GM18520 (cell line): ENCODE results near the gene LIPF.
"Not testable (repeated sequence)": the region's sequence is repeated elsewhere in the genome, so short reads cannot be mapped to it uniquely, and the experiment has no call there.

Source experiments
- ATAC-seq: cut with Tn5 transposase; IDR thresholded peaks from one replicate; pipeline ENCODE4 v1.9.1; 2021; ENCODE audit not compliant: unreplicated experiment

The LIPF gene

DNA sequence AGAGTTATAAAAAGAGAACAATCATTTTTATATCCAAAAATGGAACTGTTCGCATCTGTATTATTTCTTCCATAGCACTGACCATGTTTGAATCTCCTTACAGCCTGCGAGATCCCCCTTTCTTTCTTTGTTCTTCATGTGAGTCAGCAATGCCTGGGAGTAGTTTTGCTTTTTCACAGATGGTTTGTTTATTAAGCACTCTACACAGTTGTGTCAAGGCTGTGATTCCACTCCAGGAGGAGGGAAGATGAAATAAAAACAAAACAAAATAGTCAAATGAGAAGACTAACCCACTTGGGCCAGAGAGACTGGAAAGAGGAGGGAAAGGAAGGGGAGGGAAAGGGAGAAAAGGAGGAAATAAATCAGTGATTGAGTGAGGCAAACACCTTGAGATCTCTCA lies 7.8 kb downstream of the LIPF start:
- no peak for ATAC-seq

DNA sequence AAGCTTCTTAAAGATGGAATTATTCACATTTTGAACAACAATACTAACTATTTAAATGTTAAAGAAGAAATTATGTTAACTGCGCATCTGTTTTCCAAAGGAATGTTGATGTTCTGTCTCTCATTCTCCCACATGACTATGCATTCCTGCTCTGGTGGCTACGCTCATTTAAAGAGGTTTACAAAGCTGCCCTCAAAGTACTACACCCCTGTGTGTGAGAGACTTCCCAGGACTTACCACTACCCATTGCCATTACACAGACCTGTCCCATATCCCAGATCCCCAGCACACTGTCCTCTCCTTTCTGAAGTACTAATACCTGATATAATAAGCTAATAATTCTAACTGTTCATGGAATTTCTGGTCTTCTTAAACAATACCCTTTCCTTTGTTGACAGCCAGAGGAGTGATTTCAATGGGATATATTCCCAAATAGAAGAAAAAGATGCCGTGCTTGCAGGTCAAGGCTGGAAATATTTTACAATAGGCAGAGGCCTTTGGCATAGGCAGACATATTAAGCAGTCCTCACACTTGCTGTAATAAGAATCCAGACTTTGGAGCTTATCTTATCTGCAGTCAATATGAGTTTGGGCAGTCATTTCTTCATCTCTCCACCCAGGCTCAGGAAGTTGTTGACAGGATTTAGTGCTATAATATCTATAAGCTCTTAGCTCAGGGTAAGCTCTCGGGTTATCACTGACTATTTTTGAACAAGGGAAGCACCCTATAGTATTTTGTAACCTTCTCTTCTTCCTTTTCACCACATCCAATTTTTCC lies 12.2 kb downstream of the LIPF start:
- ATAC-seq = no peak

DNA sequence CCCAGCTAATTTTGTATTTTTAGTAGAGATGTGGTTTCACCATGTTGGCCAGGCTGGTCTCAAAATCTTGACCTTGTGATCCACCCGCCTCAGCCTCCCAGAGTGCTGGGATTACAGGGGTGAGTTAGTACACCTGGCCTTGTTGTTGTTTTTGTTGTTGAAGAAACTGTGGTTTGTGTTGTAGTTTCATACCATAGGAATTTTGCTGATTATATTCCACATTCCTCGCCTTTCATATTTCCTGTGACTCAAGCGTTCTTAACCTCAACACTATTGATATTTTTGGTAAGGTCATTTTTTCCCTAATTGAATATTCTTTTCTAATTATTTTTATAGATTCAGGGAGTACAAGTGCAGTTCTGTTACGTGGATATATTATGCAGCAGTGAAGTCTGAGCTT lies 16.7 kb downstream of the LIPF start:
- no peak for ATAC-seq

DNA sequence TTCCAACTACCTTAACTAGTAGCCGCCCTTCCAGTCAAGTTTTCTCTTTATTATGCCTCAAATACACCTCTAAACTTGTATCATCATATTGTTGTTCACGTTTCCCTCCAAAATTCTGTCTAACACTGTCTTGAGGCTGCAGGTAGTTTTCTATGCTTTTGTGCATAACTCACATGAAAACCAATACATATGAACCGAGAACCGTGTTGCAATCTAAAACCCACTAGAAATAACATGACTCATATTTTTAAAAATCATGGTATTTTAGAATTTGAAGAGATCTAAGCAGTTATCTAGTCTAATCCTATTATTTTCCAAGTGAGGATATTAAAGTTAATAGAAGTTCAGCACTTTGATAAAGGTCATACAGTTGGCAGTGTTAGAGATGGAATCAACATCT lies 18.2 kb downstream of the LIPF start:
- no peak for ATAC-seq

DNA sequence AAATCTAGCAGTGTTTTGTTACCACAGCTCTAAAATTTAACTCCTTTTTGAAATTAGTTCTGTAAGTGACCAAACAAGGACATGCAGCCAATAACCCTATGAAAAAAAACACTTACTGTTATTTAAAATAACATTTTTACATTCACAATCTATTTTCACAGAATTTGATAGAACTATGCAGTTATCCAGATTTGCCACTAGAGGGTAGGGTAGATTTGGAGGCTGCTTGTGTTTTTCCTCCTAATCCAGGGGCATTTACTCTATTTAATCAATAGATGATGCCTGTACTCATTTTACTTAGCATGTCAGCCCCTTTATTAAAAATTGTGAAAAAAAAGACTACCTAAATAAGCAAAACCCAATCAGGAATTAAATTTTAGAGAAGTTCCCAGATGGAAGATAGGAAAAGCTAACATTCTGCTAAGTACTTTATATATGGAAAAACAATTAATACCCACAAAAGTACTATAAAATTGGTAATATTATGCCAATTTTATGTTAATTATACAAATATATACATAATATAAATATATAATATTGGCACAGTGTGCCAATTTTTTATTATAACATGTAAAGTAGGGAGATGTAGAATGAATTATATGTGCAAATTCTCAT lies 23.7 kb downstream of the LIPF start:
- no peak for ATAC-seq

DNA sequence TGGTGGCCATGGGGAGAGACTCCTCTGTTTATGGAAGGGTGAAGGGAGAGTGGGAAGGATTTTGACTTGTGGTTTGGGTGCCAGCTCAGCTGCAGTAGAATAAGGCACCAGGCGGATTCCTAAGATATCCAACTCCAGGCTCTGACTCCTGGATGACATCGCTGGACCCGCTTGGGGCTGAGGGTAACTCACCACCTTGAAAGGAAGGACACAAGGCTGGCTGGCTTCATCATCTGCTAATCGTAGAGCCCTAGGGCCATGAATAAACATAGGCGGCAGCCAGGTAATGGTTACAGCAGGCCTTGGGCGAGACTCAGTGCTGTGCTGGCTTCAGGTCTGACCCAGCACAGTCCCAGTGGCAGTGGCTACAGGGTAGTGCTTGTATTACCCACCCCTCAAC lies 25.1 kb downstream of the LIPF start:
- no peak for ATAC-seq

DNA sequence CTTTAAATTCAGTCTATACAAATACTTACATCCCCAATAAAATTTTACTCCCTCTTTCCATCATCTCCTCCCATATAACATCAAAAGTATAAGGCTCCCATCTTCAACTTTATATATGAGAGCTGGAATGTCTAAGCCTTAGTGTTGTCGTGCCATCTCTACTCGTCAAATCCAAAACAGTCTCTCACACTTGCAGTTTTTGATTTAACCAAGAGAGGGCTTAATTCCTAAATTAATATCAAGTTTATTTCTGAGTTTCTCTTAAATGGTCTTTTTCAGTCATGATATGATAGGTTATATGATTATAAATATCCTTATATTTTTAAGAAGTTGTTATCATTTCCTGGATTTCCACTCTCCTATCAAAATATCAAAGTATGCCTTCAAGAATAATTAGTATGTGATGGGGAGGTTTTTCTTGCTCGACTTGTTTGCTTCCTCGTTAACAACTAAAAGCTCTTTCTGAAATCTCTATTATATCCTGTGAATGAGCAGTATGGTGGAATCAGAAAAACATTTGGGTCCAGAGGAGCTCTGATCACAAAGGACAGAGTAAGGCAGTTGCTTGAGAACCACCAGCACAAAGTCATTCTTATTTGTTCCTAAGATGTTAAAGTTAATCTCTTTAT lies 29.3 kb downstream of the LIPF start:
- no peak for ATAC-seq

DNA sequence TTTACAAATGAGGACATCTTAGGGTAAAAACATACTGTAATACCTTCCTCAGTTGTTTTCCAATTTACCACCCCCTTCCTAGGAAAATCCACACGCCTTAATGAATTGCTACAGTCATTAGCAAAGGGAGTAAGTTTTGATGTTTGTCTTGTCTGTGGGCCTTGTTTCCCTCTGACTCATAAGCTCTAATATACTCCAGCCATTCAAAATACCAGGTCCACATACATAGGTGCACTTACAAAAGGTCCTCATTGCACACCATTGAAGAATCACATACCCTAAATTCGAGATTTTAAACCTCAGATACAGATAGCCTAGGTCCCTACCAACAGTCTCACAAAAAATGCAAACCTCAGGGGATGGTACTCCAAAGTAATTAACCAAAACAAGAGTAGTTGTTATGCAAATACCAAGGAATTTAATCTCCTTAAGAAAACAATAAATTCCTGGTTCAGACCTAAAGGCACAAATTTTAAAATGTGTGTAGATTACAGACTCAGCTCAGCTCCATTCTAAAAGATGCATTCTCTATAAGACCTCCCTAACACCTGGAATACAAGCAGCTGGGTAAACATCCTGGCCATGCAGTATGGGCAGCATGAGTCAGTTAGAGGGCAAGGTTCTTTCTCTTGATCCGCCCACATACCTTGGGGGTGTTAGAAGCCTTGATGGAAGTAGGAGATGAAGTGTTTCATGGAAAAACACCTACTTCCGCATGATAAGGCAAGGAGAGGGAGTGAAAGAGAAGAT lies 38.8 kb downstream of the LIPF start:
- ATAC-seq = no peak

DNA sequence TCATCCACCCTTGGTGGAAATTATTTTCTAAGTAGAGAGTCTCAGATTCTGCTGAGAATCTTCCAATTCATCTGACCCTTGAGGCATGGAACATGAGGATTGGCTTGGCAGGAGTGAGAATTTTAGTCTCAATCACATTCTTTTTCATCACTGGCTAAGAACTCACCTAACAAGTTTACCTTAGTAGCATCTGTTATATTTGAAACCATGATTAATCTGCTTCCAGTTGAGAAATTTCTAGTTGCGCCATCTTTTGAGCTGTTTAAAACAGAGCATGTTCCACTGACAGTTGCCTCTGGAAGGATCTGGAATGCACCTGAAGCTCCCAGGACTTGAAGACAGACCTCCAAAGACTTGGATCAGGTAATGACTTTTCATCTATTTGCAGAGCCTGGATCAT lies 41.7 kb downstream of the LIPF start, which contains the start of gene LIPK:
Gene LIPK, plus strand, starts transcription at position 292 of the 400 bp plus-strand sequence. CDS start 18,295 bp downstream, outside the sequence.
- no peak for ATAC-seq

DNA sequence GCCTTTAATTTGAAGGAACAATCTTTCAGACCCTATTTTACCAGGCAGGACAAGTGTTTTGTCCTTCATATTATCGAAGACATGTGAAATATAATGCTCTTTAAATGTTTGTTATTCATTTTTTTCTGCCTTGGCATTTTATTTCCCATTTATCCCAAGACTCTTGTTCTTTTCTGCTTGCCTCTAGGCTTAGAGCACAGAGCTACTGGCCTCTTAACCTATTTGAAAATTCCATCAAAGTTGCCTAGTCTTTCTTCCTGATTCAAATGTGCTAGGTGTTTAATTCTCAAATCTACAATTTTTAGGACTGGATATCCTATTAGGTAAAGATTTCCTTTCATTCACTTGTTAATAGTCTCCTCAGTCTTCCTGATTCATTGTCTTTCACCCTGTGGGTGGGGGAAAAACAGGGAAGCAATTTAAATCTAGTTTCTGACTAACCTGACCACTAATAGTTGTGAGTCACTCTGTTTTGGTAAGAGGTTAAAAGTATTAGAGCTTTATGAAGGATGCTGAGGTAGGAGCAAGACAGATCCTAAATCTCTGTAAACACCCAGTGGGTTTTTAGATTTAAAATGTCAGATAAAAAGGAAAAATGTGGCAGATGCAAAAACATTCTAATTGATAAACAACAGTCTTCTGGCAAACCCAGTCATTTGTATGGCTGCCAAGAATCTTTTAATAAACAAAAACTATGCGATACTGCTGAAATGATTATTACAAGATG lies 43.4 kb downstream of the LIPF start:
- ATAC-seq = no peak

DNA sequence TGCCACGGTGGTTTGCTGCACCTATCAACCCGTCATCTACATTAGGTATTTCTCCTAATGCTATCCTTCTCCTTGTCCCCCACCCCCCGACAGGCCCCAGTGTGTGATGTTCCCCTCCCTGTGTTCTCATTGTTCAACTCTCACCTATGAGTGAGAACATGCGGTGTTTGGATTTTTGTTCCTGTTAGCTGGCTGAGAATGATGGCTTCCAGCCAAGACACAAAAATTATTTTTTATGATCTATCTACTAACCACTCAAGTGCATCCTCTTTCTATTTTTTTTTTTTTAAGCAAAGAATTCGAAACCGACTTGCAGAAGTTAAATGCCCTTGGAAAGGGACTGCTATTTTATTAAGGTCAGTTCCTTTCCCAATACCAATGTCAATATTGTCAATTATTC lies 45.1 kb downstream of the LIPF start:
- ATAC-seq = not testable (repeated sequence)

DNA sequence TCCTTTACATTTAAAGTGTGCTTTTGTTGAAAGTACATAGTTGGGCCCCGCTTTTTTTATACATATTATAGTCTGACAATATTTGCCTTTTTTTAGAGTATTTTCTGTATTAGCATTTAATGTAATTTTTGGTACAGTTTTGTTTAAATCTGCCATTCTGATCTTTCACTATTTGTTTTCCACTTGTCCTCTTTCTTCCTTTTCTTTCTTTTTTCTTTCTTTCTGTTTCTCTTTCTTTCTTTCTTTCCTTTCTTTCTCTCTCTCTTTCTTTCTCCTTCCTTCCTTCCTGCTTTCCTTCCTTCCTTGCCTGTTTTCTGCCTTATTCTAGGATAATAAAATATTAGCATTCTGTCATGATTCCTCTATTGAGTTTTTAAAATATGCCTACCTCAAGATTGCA lies 51.3 kb downstream of the LIPF start:
- ATAC-seq = no peak

DNA sequence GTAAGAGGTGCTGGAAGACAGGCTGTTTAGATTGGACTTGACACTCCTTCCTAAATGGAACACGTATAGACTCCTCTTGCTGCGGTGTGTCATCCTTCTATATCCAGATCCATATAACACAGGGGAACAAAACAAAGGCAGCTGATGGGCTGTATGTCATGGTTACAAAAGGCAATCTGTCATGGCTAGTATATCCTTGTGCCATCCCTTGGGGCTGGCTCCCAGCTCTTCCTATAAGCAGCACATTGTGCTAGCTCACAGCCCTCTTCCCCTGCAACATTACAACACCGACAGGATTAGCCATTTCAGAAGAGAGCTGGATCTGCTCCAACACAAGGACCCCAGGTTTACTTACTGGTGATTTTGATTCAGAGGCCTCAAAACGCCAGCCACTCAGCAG lies 57.1 kb downstream of the LIPF start:
- ATAC-seq = no peak

DNA sequence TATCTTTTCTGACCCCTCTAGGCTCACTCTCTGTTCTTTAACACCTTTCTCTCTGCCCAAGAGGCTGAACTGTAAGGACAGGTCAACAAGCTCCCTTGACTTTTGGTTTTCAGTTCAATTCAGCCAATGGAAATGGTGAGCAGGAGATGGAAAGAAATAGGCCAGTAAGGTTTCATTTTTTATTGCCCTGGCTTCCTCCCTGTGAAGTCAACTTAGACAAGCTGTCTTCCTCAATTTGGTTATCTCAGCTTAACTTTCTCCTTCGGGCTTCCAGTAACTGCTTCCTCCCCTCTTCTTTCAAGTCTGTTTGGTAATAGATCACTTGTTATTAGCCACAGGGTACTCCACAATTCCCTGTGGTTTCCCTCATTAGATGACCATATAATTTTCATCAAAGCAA lies 61.6 kb downstream of the LIPF start:
- ATAC-seq = no peak

DNA sequence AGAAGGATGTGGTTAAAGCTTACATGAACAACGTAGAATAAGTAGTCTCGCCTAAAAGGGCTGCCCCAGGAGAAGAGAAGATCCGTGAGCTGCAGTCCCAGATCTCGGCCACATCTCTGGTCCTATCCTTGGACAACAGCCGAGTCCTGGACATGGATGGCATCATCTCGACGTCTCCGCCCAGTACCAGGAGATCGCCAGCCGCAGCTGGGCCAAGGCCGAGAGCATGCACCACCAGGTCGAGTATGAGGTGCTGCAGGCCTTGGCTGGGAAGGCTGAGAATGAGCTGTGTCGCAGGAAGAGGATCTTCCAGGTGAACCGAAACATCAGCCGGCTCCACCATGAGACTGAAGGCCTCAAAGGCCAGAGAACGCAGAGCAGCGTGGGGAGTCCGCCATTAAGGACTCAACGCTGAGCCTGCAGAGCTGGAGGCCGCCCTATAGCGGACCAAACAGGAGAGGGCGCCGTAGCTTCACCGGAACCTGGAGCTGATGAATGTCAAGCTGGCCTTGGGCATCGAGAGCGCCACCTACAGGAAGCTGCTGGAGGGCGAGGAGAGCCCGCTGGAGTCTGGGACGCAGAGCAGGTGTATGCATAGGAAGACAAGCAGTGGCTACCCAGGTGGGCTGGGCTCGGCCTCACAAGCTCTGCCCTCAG lies 64.0 kb downstream of the LIPF start:
- no peak for ATAC-seq
